WTC11 (cell line): Measurements from ENCODE around the gene LRRTM3. TPM values are rescaled to one million over a fixed set of nuclear protein-coding genes. Genes with fewer than 3 reads are reported as not detected.

ENCODE experiments used
- ATAC-seq: fragments of 200-7000 bp; cut with Tn5 transposase; 2 replicates; pipeline ENCODE4 v1.10.0; 2021; ENCODE audit warnings: mild to moderate bottlenecking, moderate library complexity
- CTCF ChIA-PET: fragments of 300-600 bp; sonication (Branson Sonifier 250); formaldehyde crosslinking; loops from one replicate; lab custom pipeline; 2021; ENCODE audit warnings: antibody characterized with exemption; lab: Charles Lee
- POLR2A ChIA-PET: fragments of 350-600 bp; sonication (Branson Sonifier 250); formaldehyde crosslinking; loops from one replicate; lab custom pipeline; 2021; ENCODE audit warnings: antibody characterized with exemption; lab: Charles Lee
- DNase-seq: peaks from one replicate; pipeline ENCODE4 v3.0.0; 2021; ENCODE audit warnings: low spot score
- H3K27ac Mint-ChIP-seq: 2 replicates; pipeline ENCODE4 v1.8.0; 2021; ENCODE audit warnings: mixed read lengths
- H3K27me3 Mint-ChIP-seq: 2 replicates; pipeline ENCODE4 v1.8.0; 2021; ENCODE audit warnings: low read depth, mild to moderate bottlenecking, moderate library complexity, mixed read lengths
- H3K36me3 Mint-ChIP-seq: 2 replicates; pipeline ENCODE4 v1.8.0; 2021; ENCODE audit warnings: mixed read lengths
- H3K4me1 Mint-ChIP-seq: 2 replicates; pipeline ENCODE4 v1.8.0; 2022; ENCODE audit warnings: mixed read lengths
- H3K4me3 Mint-ChIP-seq: 2 replicates; pipeline ENCODE4 v1.8.0; 2021; ENCODE audit warnings: mild to moderate bottlenecking, moderate library complexity, mixed read lengths
- H3K9me3 Mint-ChIP-seq: 2 replicates; pipeline ENCODE4 v1.8.0; 2021; ENCODE audit warnings: mixed read lengths
- ATF6 ChIP-seq: sonication (generic); formaldehyde crosslinking; IDR thresholded peaks from 2 replicates; pipeline ENCODE4 v1.8.1; 2023; ENCODE audit warnings: mild to moderate bottlenecking, missing genetic modification reagents
- CDX4 ChIP-seq: fragments of 250-450 bp; sonication (Bioruptor Pico); IDR thresholded peaks from 2 replicates; pipeline ENCODE4 v1.9.0; 2021; ENCODE audit warnings: moderate library complexity, mild to moderate bottlenecking, inconsistent platforms, borderline replicate concordance
- CREM ChIP-seq: sonication (generic); formaldehyde crosslinking; IDR thresholded peaks from 2 replicates; pipeline ENCODE4 v1.8.1; 2022; ENCODE audit warnings: mild to moderate bottlenecking, missing genetic modification reagents, moderate library complexity
- E2F1 ChIP-seq: sonication (generic); formaldehyde crosslinking; IDR thresholded peaks from 2 replicates; pipeline ENCODE4 v1.8.0; 2022; ENCODE audit warnings: mild to moderate bottlenecking, missing genetic modification reagents
- E2F5 ChIP-seq: sonication (generic); formaldehyde crosslinking; IDR thresholded peaks from 2 replicates; pipeline ENCODE4 v1.8.1; 2022; ENCODE audit warnings: mild to moderate bottlenecking, moderate library complexity, missing genetic modification reagents
- EMX1 ChIP-seq: fragments of 250-450 bp; sonication (Bioruptor Pico); IDR thresholded peaks from 2 replicates; pipeline ENCODE4 v1.8.0; 2021; ENCODE audit warnings: mild to moderate bottlenecking
- FOXP1 ChIP-seq: sonication (generic); formaldehyde crosslinking; IDR thresholded peaks from 2 replicates; pipeline ENCODE4 v1.8.0; 2022; ENCODE audit warnings: missing genetic modification reagents, mild to moderate bottlenecking, moderate library complexity, borderline replicate concordance
- GABPB1 ChIP-seq: sonication (generic); formaldehyde crosslinking; IDR thresholded peaks from 2 replicates; pipeline ENCODE4 v1.8.1; 2023; ENCODE audit warnings: mild to moderate bottlenecking, missing genetic modification reagents
- GRHL2 ChIP-seq: fragments of 250-450 bp; sonication (Bioruptor Pico); IDR thresholded peaks from 2 replicates; pipeline ENCODE4 v1.8.0; 2022; ENCODE audit warnings: mild to moderate bottlenecking, moderate library complexity; ENCODE audit not compliant: insufficient replicate concordance, severe bottlenecking
- HMGA2 ChIP-seq: fragments of 250-450 bp; sonication (Bioruptor Pico); IDR thresholded peaks from 2 replicates; pipeline ENCODE4 v1.4.0; 2021; ENCODE audit warnings: mild to moderate bottlenecking, moderate library complexity
- KAT7 ChIP-seq: sonication (generic); formaldehyde crosslinking; IDR thresholded peaks from 2 replicates; pipeline ENCODE4 v1.8.1; 2023; ENCODE audit warnings: missing genetic modification reagents, mild to moderate bottlenecking, borderline replicate concordance
- NFATC4 ChIP-seq: fragments of 250-450 bp; sonication (Bioruptor Pico); IDR thresholded peaks from 2 replicates; pipeline ENCODE4 v1.9.0; 2021; ENCODE audit warnings: mild to moderate bottlenecking
- STAT6 ChIP-seq: sonication (generic); formaldehyde crosslinking; conservative IDR thresholded peaks from 2 replicates; pipeline ENCODE4 v1.8.1; 2023; ENCODE audit warnings: mild to moderate bottlenecking, low read depth, missing genetic modification reagents, moderate library complexity
- TCF7 ChIP-seq: sonication (generic); formaldehyde crosslinking; IDR thresholded peaks from 2 replicates; pipeline ENCODE4 v1.8.0; 2022; ENCODE audit warnings: mild to moderate bottlenecking, low read depth, missing genetic modification reagents, moderate library complexity
- ZBTB21 ChIP-seq: sonication (generic); formaldehyde crosslinking; IDR thresholded peaks from 2 replicates; pipeline ENCODE4 v1.8.1; 2023; ENCODE audit warnings: mild to moderate bottlenecking, missing genetic modification reagents, borderline replicate concordance
- ZNF138 ChIP-seq: sonication (generic); formaldehyde crosslinking; conservative IDR thresholded peaks from 2 replicates; pipeline ENCODE4 v1.8.1; 2022; ENCODE audit warnings: mild to moderate bottlenecking, moderate library complexity, missing genetic modification reagents
- ZNF263 ChIP-seq: sonication (generic); formaldehyde crosslinking; IDR thresholded peaks from 2 replicates; pipeline ENCODE4 v1.8.1; 2022; ENCODE audit warnings: low read depth, mild to moderate bottlenecking, moderate library complexity, missing genetic modification reagents
- ZNF281 ChIP-seq: sonication (generic); formaldehyde crosslinking; IDR thresholded peaks from 2 replicates; pipeline ENCODE4 v1.8.0; 2023; ENCODE audit warnings: mild to moderate bottlenecking, missing genetic modification reagents
- ZNF317 ChIP-seq: sonication (generic); formaldehyde crosslinking; IDR thresholded peaks from 2 replicates; pipeline ENCODE4 v1.8.1; 2023; ENCODE audit warnings: low read depth, mild to moderate bottlenecking, moderate library complexity, missing genetic modification reagents, borderline replicate concordance
- ZNF425 ChIP-seq: fragments of 250-450 bp; sonication (Bioruptor Pico); conservative IDR thresholded peaks from 2 replicates; pipeline ENCODE4 v1.9.0; 2021; ENCODE audit warnings: mild to moderate bottlenecking
- total RNA-seq: library from RNA; stranded (reverse); gene quantifications from 3 replicates; pipeline ENCODE4 v1.2.3, GENCODE V29; 2021

Gene LRRTM3
- total RNA-seq, 1 experiment from 2014 or later: 0.52 TPM

GRCh38 chr10:67049988-67050387, 124.2 kb downstream of the LRRTM3 start:
- H3K4me1 Mint-ChIP-seq: peaks cover 5% of the 10 kb centered on the region; the same call in 1 of the 2 replicates
- H3K9me3 Mint-ChIP-seq: no peaks in the 10 kb centered on the region
- no peaks in the 10 kb centered on the region for H3K27me3 Mint-ChIP-seq
- no peaks in the 10 kb centered on the region for H3K36me3 Mint-ChIP-seq
- H3K4me3 Mint-ChIP-seq: no peak overlapping the region
- ChIA-PET POLR2A (no interaction called here), CTCF (no interaction called here)
- no peak overlapping the region for H3K27ac Mint-ChIP-seq
- TF ChIP-seq FOXP1 (CRISPR knock-in tag) (no peak), ZNF425 (CRISPR knock-in tag) (no peak), E2F5 (no peak), TCF7 (no peak), CREM (CRISPR knock-in tag) (no peak), EMX1 (no peak), NFATC4 (no peak), KAT7 (no peak), ZBTB21 (CRISPR knock-in tag) (no peak), GABPB1 (CRISPR knock-in tag) (no peak), ZNF317 (CRISPR knock-in tag) (no peak), ZNF138 (no peak), ZNF281 (CRISPR knock-in tag) (no peak)
- ATAC-seq (no peak), DNase-seq (no peak)

GRCh38 chr10:67050415-67050814, 124.6 kb downstream of the LRRTM3 start:
- H3K36me3 Mint-ChIP-seq: no peaks in the 10 kb centered on the region
- POLR2A ChIA-PET: no interaction called here
- H3K9me3 Mint-ChIP-seq: no peaks in the 10 kb centered on the region
- H3K4me1 Mint-ChIP-seq: peaks cover 5% of the 10 kb centered on the region; the same call in 1 of the 2 replicates
- DNase-seq: no peak
- no peak overlapping the region for H3K4me3 Mint-ChIP-seq
- H3K27me3 Mint-ChIP-seq: no peaks in the 10 kb centered on the region
- CTCF ChIA-PET: no interaction called here
- H3K27ac Mint-ChIP-seq: no peak overlapping the region
- ATAC-seq: peak; percentile 24; the same call in 1 of the 2 replicates
- TF ChIP-seq ZNF263 (CRISPR knock-in tag) (no peak), STAT6 (CRISPR knock-in tag) (no peak), CDX4 (no peak), ATF6 (no peak), GRHL2 (CRISPR knock-in tag) (no peak), E2F1 (CRISPR knock-in tag) (no peak), GABPB1 (CRISPR knock-in tag) (no peak), HMGA2 (CRISPR knock-in tag) (no peak)
